ENCODE data around the gene LY86.

DNA sequence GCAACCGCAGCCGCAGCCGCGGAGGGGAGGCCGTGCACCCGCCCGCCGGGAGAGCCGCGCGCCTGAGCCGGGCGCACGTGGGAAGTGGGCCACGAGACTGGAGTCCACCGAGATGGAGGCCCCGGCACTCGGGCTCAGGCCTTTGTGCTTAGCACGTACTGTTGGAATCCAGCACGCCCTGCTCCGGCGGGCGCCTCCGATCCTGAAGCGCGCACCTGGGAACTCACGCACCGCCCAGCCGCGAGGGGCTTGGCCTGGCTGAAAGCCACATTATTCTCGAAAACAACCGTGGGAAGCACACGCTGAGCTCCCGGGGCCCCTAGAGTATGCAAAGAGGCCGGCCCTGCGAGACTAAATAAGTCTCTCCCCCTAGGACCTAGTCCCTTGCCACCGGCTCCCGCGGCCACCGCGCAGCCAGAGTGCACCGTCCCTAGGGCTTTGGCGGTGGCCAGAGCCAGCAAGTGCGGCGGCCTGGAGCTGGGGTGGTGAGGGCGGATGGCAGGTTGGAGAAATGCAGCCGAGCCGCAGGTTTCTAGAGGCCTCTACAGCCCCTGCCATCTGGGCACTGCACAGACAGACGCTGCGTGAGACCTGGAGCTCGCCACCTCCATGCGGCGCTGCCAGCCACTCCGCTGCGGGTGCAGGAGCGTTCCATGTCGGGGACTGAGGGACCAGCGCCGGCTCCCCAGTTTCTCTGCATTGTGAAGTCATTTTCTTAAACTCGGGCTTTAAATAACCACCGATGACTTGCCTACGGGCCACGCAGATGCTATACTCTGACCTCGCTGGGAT is 42.0 kb upstream of the LY86 start:
- no peak for TF ChIP-seq TAF1 (IDR thresholded peaks at IDR 0.05; ENCODE audit: low read depth, low read length)
- peak; percentile 52; the same call in 1 of the 2 replicates for TF ChIP-seq POU2F2 (IDR thresholded peaks at IDR 0.05; ENCODE audit: low read depth, low read length)
- TF ChIP-seq POLR2A (IDR thresholded peaks at IDR 0.05; ENCODE audit: low read depth, low read length), result no peak
